Testis (tissue), 3 donors: ENCODE data around the gene IFNAR2. TPM values are rescaled to one million over a fixed set of nuclear protein-coding genes. Genes with fewer than 3 reads are reported as not detected.
"Not testable (repeated sequence)": the region's sequence is repeated elsewhere in the genome, so short reads cannot be mapped to it uniquely, and the experiment has no call there.

ENCODE experiments used
- DNase-seq: peaks from one replicate; pipeline ENCODE4 v3.0.0-alpha.2; 2019
- H3K27ac ChIP-seq, 2 donors: fragments of 200-600 bp; sonication (generic); one replicate each; pipeline ENCODE4 v1.5.1; 2019
- H3K27me3 ChIP-seq: fragments of 200-600 bp; sonication (generic); one replicate; pipeline ENCODE4 v1.5.1; 2019
- H3K36me3 ChIP-seq: fragments of 200-600 bp; sonication (generic); one replicate; pipeline ENCODE4 v1.5.1; 2017; ENCODE audit warnings: low read depth; ENCODE audit errors: missing control alignments
- H3K4me1 ChIP-seq: fragments of 200-600 bp; sonication (generic); one replicate; pipeline ENCODE4 v1.5.1; 2019
- H3K4me3 ChIP-seq, 2 donors: fragments of 200-600 bp; sonication (generic); one replicate each; pipeline ENCODE4 v1.5.1; 2017 to 2019
- H3K9me3 ChIP-seq: fragments of 200-600 bp; sonication (generic); one replicate; pipeline ENCODE4 v1.5.1; 2017
- POLR2A ChIP-seq: fragments of 450-650 bp; IDR thresholded peaks from one replicate; pipeline ENCODE4 v1.6.1; 2017; ENCODE audit warnings: antibody characterized with exemption, mild to moderate bottlenecking, moderate library complexity
- WGBS, 2 donors: methylation state at CpG; one replicate each; pipeline ENCODE4 v1.1.5; 2018; 5-methylcytosine and 5-hydroxymethylcytosine counted together
- intact Hi-C: fragments of 100-400 bp; cut with DNase I; formaldehyde crosslinking; loops from one replicate; pipeline ENCODE4 v1.15.1; 2023; ENCODE audit warnings: low total_unique reads
- polyA plus RNA-seq: library from polyadenylated mRNA; stranded (reverse); fragments of 350-450 nt; fragmentation: Illumina TruSeq; extraction: RNeasy Lipid Tissue Mini Kit (QIAGEN cat#74804); gene quantifications from one replicate; pipeline ENCODE4 v1.2.3, GENCODE V29; 2014; ENCODE audit warnings: low read depth, low replicate concordance; ENCODE audit not compliant: insufficient read depth
- total RNA-seq, 2 donors: library from RNA; depleted of rRNA; stranded (reverse); fragments of >200 nt; gene quantifications; one replicate each; pipeline ENCODE4 v1.2.3, GENCODE V29; 2016
- TF ChIP-seq, protein P1 (sequence below), 3 experiments: fragments of 450-650 bp in 2 of 3; fragments of 200-600 bp in 1 of 3; sonication (generic) in 1 of 3; IDR thresholded peaks; one replicate each; pipeline ENCODE4 v1.5.1; 2016 to 2019; ENCODE audit warnings: antibody characterized with exemption in 3 of 3, mild to moderate bottlenecking in 2 of 3, moderate library complexity in 1 of 3

Gene IFNAR2
- total and polyA plus RNA-seq, 3 donors from 2014 or later: 8.6 to 13.1 (median 10.7) TPM

DNA sequence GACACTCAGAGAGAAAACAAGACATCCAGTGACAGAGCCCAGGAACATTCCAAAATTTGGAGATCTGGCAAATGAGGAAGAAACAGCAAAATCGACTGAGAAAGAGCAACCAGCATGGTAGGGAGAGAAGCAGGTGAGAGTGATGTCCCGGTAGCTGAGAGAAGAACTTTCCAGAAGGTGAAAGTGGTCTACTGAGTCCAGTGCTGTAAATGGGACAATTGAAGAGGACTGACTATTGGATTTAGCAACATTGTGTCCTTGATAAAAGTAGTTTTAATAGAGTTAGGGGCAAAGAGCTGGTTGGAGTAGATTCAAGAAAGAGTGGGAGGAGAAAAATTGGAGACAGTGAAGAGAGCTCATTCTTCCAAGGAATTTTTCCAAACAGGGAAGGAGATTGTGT lies 21.4 kb downstream of the IFNAR2 start:
- TF ChIP-seq POLR2A: no peak
- TF ChIP-seq, protein P1, sequence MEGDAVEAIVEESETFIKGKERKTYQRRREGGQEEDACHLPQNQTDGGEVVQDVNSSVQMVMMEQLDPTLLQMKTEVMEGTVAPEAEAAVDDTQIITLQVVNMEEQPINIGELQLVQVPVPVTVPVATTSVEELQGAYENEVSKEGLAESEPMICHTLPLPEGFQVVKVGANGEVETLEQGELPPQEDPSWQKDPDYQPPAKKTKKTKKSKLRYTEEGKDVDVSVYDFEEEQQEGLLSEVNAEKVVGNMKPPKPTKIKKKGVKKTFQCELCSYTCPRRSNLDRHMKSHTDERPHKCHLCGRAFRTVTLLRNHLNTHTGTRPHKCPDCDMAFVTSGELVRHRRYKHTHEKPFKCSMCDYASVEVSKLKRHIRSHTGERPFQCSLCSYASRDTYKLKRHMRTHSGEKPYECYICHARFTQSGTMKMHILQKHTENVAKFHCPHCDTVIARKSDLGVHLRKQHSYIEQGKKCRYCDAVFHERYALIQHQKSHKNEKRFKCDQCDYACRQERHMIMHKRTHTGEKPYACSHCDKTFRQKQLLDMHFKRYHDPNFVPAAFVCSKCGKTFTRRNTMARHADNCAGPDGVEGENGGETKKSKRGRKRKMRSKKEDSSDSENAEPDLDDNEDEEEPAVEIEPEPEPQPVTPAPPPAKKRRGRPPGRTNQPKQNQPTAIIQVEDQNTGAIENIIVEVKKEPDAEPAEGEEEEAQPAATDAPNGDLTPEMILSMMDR (IDR thresholded peaks at IDR 0.05): no peak
- H3K27me3 ChIP-seq: no peaks in the 10 kb centered on the region
- H3K36me3 ChIP-seq: no peaks in the 10 kb centered on the region
- H3K4me1 ChIP-seq: peaks cover 4% of the 10 kb centered on the region
- H3K9me3 ChIP-seq: no peaks in the 10 kb centered on the region
- 56 to 81% methylated on average over 2 of the region's 2 CpGs for WGBS, 2 donors
- no peak overlapping the region for H3K4me3 ChIP-seq
- intact Hi-C loops: no loop called here
- H3K27ac ChIP-seq: no peak overlapping the region
- no peak for DNase-seq

DNA sequence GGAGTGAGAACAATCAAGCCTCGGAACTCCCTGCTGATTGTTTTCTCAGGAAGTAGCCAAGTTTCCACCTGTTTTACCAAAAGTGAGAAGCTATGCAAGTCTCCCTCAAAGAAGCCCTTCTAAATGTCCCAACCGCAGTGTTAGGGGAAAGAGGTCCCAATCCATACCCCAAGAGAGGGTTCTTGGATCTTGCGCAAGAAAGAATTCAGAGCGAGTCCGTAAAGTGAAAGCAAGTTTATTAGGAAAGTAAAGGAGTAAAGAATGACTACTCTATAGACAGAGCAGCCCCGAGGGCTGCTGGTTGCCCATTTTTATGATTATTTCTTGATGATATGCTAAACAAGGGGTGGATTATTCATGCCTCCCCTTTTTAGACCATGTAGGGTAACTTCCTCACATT lies 23.6 kb downstream of the IFNAR2 start:
- H3K27ac ChIP-seq, H3K27me3 ChIP-seq, DNase-seq, H3K4me3 ChIP-seq, H3K9me3 ChIP-seq, H3K36me3 ChIP-seq, intact Hi-C loops, H3K4me1 ChIP-seq: not testable (repeated sequence)
- 86 to 90% methylated on average over 6 of the region's 6 CpGs for WGBS, 2 donors

DNA sequence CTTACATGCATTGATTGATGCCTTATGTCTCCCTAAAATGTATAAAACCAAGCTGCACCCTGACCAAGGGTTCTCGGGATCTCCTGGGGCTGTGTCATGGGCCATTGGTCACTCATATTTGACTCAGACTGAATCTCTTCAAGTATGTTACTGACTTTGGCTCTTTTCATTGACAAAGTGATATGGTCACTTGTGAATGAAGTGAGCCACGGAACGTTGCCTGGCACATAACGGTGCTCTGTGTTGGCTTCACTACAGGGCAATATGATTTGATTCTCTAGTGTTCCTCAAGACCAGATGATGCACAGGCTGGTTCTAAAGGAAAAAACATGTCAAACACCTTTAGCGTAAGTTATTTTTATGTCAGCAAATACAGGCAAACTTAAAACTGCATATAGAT lies 25.0 kb downstream of the IFNAR2 start:
- Histone ChIP-seq H3K36me3 (no peaks in the 10 kb centered on the region), H3K9me3 (no peaks in the 10 kb centered on the region), H3K4me1 (peaks cover 4% of the 10 kb centered on the region), H3K4me3 (no peak overlapping the region), H3K27ac (no peak overlapping the region), H3K27me3 (no peaks in the 10 kb centered on the region)
- DNase-seq: no peak
- intact Hi-C loops: no loop called here
- 97% methylated on average over 5 of the region's 5 CpGs for WGBS, 2 donors
- TF ChIP-seq, protein P1 (IDR thresholded peaks at IDR 0.05): no peak
- TF ChIP-seq POLR2A: no peak

DNA sequence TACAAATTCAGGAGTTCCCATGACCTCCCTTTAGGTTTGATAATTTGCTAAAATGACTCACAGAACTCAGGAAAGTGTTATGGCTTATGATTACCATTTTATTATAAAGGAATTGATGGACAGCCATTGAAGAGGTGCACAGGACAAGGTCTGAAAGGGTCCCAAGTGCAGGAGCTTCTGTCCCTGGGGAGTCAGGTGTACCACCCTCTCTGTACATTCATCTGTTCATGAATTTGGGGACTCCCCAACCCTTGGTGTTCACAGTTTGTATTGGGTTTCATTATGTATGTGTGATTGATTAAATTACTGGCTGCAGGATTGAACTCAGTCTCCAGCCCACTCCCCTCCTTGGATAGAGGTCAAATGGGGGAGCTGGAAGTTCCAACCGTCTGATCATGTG lies 25.7 kb downstream of the IFNAR2 start:
- H3K4me1 ChIP-seq: peaks cover 4% of the 10 kb centered on the region
- no peaks in the 10 kb centered on the region for H3K9me3 ChIP-seq
- no peak overlapping the region for H3K4me3 ChIP-seq
- TF ChIP-seq, protein P1 (IDR thresholded peaks at IDR 0.05): no peak
- TF ChIP-seq POLR2A: no peak
- WGBS, 2 donors: 50 to 80% methylated on average over 1 of the region's 1 CpG
- H3K27ac ChIP-seq: no peak overlapping the region
- no peak for DNase-seq
- no peaks in the 10 kb centered on the region for H3K27me3 ChIP-seq
- intact Hi-C loops: no loop called here
- H3K36me3 ChIP-seq: no peaks in the 10 kb centered on the region

DNA sequence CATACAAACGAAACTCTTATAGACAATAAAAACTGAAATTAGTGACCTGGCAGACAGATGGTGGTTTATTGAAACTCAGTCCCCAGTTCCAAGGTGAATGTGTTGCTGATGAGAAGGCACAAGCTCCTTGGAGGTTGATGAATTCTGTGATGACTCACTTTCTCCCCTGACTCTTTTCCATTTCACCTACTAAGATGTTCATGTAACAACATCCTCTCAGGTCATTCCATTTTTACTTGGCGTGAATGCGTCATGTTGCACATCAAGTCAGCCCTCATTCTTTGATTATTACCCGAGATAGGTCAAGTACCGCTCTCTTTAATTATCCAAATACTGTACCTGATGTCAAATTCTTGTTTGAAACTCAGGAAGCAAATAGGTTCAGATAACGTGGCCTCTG lies 26.3 kb downstream of the IFNAR2 start:
- WGBS, 2 donors: 95 to 96% methylated on average over 6 of the region's 6 CpGs
- no peak for DNase-seq
- H3K27me3 ChIP-seq: no peaks in the 10 kb centered on the region

More for the DNA sequence above, 26.3 kb downstream of the IFNAR2 start:
- peaks cover 3% of the 10 kb centered on the region for H3K4me1 ChIP-seq
- TF ChIP-seq, protein P1 (IDR thresholded peaks at IDR 0.05): no peak
- TF ChIP-seq POLR2A: no peak
- intact Hi-C loops: no loop called here
- no peak overlapping the region for H3K27ac ChIP-seq
- H3K36me3 ChIP-seq: no peaks in the 10 kb centered on the region
- no peaks in the 10 kb centered on the region for H3K9me3 ChIP-seq
- no peak overlapping the region for H3K4me3 ChIP-seq
